Measurements from ENCODE around the gene SCYL3. TPM values are rescaled to one million over a fixed set of nuclear protein-coding genes. Genes with fewer than 3 reads are reported as not detected.

Gene SCYL3
- total RNA-seq (2014; rRNA removed) (3.1 and 3.6 TPM in 2 replicates), Bru-seq, nascent RNA (percentile 73 among the genes with signal in this experiment), BruChase-seq, experiment 1, labeled RNA remaining after a 6-hour chase (percentile 55 among the genes with signal in this experiment), BruChase-seq, experiment 2, labeled RNA remaining after a 2-hour chase (percentile 60 among the genes with signal in this experiment)
- long read RNA-seq, full-length matches to known transcripts, result 7 of 14 reads
- long read RNA-seq, partial matches to known transcripts, result 0 of 14 reads
- long read RNA-seq, other reads (novel, unspliced or antisense), result 7 of 14 reads

GRCh38 chr1:169893645-169894423 is at the start of gene SCYL3:
Gene SCYL3 (minus strand): TSS chr1:169893896. CDS start chr1:169888840, 5,056 bp downstream.
- ChIA-PET CTCF (no interaction called here), POLR2A (ENCODE audit: unreplicated experiment) (interaction anchor here (0.6 to 0.7 kb wide), 4 partner anchors 11 to 1426 kb away, joined by 3 to 4 read pairs (median 3); no protein-coding TSS in a partner anchor)
- peak within 1 kb of the TSS; percentile 81 for H3K4me2 ChIP-seq (ENCODE audit: low read length)
- H3F3A ChIP-seq (ENCODE audit: low read length, unreplicated experiment), result peaks cover 7% of the 10 kb centered on the region
- H3K9ac ChIP-seq (ENCODE audit: low read length), result peak within 1 kb of the TSS; percentile 95
- no TSS peak for BruUV-seq (replicated peaks)
- peaks cover 29% of the 10 kb centered on the region for H3K4me1 ChIP-seq (ENCODE audit: insufficient read depth, low read length)
- peak; percentile 90 for DNase-seq
- ATAC-seq, result peak; percentile 88
- no peaks in the 10 kb centered on the region for H3K36me3 ChIP-seq (ENCODE audit: low read depth, low read length)
- H2AFZ ChIP-seq (ENCODE audit: low read length), result peak within 1 kb of the TSS; percentile 88
- peak within 1 kb of the TSS; percentile 85 for H3K27ac ChIP-seq (ENCODE audit: low read length)
- TF ChIP-seq, protein P1, sequence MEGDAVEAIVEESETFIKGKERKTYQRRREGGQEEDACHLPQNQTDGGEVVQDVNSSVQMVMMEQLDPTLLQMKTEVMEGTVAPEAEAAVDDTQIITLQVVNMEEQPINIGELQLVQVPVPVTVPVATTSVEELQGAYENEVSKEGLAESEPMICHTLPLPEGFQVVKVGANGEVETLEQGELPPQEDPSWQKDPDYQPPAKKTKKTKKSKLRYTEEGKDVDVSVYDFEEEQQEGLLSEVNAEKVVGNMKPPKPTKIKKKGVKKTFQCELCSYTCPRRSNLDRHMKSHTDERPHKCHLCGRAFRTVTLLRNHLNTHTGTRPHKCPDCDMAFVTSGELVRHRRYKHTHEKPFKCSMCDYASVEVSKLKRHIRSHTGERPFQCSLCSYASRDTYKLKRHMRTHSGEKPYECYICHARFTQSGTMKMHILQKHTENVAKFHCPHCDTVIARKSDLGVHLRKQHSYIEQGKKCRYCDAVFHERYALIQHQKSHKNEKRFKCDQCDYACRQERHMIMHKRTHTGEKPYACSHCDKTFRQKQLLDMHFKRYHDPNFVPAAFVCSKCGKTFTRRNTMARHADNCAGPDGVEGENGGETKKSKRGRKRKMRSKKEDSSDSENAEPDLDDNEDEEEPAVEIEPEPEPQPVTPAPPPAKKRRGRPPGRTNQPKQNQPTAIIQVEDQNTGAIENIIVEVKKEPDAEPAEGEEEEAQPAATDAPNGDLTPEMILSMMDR (conservative IDR thresholded peaks at IDR 0.05; ENCODE audit: low read depth, low read length), result no peak
- TF ChIP-seq EZH2phosphoT487 (IDR thresholded peaks at IDR 0.05; ENCODE audit: borderline replicate concordance, low read length), result no peak
- no peak for TF ChIP-seq EZH2 (IDR thresholded peaks at IDR 0.05; ENCODE audit: low read length, unreplicated experiment)
- no peaks in the 10 kb centered on the region for H3K27me3 ChIP-seq (ENCODE audit: low read length)
- intact Hi-C loops (cut with micrococcal nuclease), result loop anchor here (5.0 kb wide), 2 partner anchors 47 to 97 kb away; a partner anchor contains a TSS
- H4K20me1 ChIP-seq (ENCODE audit: low read length), result no peaks in the 10 kb centered on the region
- peak within 1 kb of the TSS; percentile 89 for H3K4me3 ChIP-seq (ENCODE audit: low read length)
- no peaks in the 10 kb centered on the region for H3K9me3 ChIP-seq (ENCODE audit: low read length)
- peaks cover 39% of the 10 kb centered on the region for H3K79me2 ChIP-seq (ENCODE audit: low read length)
- H3K9me2 ChIP-seq (replicated peaks; ENCODE audit: low read length), result no peaks in the 10 kb centered on the region

DNA sequence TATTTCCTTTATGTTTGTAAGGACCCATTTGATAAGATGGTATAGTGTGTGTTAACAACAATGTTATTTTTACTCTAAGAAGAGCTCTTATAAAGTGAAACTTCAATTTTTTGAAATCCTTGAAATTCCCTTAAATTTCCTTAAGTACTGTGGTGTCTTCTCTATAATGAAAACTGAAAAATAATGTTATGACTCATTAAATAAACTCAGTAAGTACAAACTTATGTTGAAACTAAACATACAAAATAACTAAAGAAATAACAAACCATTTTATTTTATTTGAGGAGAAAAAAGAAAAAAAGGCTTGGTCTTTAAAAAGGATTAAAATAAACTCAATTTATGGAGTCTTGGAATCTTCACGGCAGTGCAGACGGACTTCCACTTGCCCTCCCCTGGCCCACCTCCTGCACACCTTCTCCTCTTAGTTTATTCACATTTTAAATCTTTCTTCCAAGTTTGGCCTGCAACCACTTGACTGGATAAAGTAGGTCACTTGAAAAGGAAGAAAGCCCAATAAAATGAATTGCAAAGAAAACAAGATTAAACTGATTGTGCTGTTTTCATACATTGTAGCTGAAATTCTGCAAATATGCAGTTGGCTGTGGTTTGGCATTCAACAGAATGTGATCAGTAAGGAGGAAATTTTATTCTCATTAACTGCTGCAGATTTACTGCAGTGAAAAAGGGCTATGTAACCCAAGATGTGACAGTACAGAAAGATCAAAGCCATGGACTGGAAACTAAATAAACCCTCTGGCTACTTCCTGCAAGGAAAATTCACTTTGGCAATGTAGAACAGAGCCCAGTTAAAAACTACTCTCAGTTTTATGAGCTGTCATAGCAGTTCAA is 48.5 kb upstream of the SCYL3 start:
- H3K4me1 ChIP-seq (ENCODE audit: insufficient read depth, low read length), result peaks cover 12% of the 10 kb centered on the region
- ChIA-PET CTCF (interaction anchor here (0.6 kb wide), 1 partner anchor 1542 kb away, joined by 3 read pairs; no protein-coding TSS in a partner anchor), POLR2A (ENCODE audit: unreplicated experiment) (interaction anchor here (0.7 kb wide), 1 partner anchor 1436 kb away, joined by 4 read pairs; no protein-coding TSS in a partner anchor)
- H3K27me3 ChIP-seq (ENCODE audit: low read length), result no peaks in the 10 kb centered on the region
- no peaks in the 10 kb centered on the region for H3K9me2 ChIP-seq (replicated peaks; ENCODE audit: low read length)
- H3K9me3 ChIP-seq (ENCODE audit: low read length), result no peaks in the 10 kb centered on the region
- ATAC-seq (peak; percentile 93), DNase-seq (peak; percentile 60)
- no peaks in the 10 kb centered on the region for H4K20me1 ChIP-seq (ENCODE audit: low read length)
- H3F3A ChIP-seq (ENCODE audit: low read length, unreplicated experiment), result no peaks in the 10 kb centered on the region
- H3K79me2 ChIP-seq (ENCODE audit: low read length), result no peaks in the 10 kb centered on the region
- BruUV-seq (replicated peaks), result no TSS peak
- no peaks in the 10 kb centered on the region for H3K36me3 ChIP-seq (ENCODE audit: low read depth, low read length)
- H3K27ac ChIP-seq (ENCODE audit: low read length), result peak overlapping the region; percentile 36
- H3K4me2 ChIP-seq (ENCODE audit: low read length), result peak overlapping the region; percentile 49
- H2AFZ ChIP-seq (ENCODE audit: low read length), result no peak overlapping the region
- no peak overlapping the region for H3K9ac ChIP-seq (ENCODE audit: low read length)
- no peak overlapping the region for H3K4me3 ChIP-seq (ENCODE audit: low read length)
- TF ChIP-seq EZH2phosphoT487 (IDR thresholded peaks at IDR 0.05; ENCODE audit: borderline replicate concordance, low read length) (no peak), EZH2 (IDR thresholded peaks at IDR 0.05; ENCODE audit: low read length, unreplicated experiment) (no peak)
- TF ChIP-seq, protein P1 (conservative IDR thresholded peaks at IDR 0.05; ENCODE audit: low read depth, low read length), result no peak
- intact Hi-C loops (cut with micrococcal nuclease), result loop anchor here (1.0 to 5.0 kb wide), 3 partner anchors 57 to 155 kb away; partner anchors contain the start of gene KIFAP3
